HL-60 (cell line): ENCODE data around the gene GSK3B.

Experiments
- DNase-seq, 2 experiments: peaks; one replicate each; pipeline ENCODE4 v3.0.0-alpha.2; 2010 to 2020; ENCODE audit warnings: low read depth in 1 of 2, low spot score in 1 of 2
- H3K27ac ChIP-seq: fragments of 250-450 bp; sonication (Bioruptor Pico); replicated peaks from 2 replicates; pipeline ENCODE4 v1.5.1; 2020; ENCODE audit warnings: mild to moderate bottlenecking, moderate library complexity
- H3K27me3 ChIP-seq: fragments of 250-450 bp; sonication (Bioruptor Pico); 2 replicates; pipeline ENCODE4 v1.5.1; 2021; ENCODE audit warnings: mild to moderate bottlenecking, moderate library complexity; ENCODE audit not compliant: insufficient read depth, poor library complexity, severe bottlenecking
- H3K4me3 ChIP-seq: replicated peaks from 2 replicates; pipeline ENCODE4 v1.5.1; 2011; ENCODE audit warnings: mild to moderate bottlenecking, control low read depth, low read length; ENCODE audit not compliant: insufficient read depth
- GABPA ChIP-seq: IDR thresholded peaks from 2 replicates; pipeline ENCODE4 v1.6.1; 2012; ENCODE audit warnings: low read depth
- POLR2AphosphoS5 ChIP-seq: IDR thresholded peaks from 2 replicates; pipeline ENCODE4 v1.6.1; 2012; ENCODE audit warnings: low read depth
- SPI1 ChIP-seq: IDR thresholded peaks from 2 replicates; pipeline ENCODE4 v1.6.1; 2012; ENCODE audit warnings: low read depth, mild to moderate bottlenecking, borderline replicate concordance
- TF ChIP-seq, protein P1 (sequence below): IDR thresholded peaks from one replicate; pipeline ENCODE4 v1.5.1; 2011; ENCODE audit warnings: low read length, control low read depth, inconsistent platforms; ENCODE audit not compliant: insufficient read depth
- TF ChIP-seq, protein P2 (sequence below): IDR thresholded peaks from 2 replicates; pipeline ENCODE4 v1.6.1; 2012; ENCODE audit warnings: low read depth; ENCODE audit not compliant: insufficient replicate concordance

The GSK3B gene

DNA sequence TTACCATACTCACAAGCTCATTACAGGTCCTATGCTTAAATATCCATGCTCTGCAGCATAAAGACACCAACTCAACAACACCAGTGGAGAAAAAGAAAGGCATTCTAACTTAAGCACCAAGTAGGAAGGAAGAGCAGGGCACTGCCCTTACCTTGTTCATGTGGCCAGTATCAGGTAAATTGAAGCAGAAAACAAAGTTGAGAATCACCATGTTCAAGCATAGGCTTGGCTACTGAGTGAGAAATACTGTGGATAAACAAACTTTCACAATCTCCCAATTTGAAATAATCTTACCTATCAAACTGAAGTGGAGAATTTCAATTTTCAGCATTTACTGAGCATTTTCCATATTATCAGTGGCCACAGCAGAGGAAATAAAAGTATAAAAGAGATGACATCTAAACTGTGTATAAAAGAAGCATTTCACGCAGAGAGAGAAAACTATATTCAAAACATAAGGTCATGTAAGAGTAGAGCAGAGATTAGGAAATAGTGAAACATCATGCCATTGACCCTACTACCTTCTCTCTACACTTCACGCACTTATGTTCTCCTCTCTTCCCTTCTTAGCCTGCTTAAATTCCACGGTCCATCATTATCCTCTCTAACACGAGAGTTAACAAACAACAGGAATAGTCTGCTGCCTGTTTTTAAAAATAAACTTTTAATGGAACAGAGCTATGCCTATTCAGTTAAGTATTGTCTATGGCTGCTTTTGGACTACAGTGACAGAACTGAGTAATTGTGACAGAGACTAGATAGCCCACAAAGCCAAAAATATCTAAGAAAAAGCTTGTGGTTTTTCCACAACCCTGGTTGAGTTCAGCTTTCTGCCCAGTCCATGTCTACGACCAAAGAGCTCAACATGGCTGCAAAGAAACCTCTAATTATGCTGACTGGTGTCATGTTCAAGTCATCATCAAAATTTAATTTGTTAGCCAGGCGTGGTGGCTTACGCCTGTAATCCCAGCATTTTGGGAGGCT is 169.8 kb downstream of the GSK3B start:
- no peak overlapping the region for H3K27ac ChIP-seq
- TF ChIP-seq GABPA (no peak), POLR2AphosphoS5 (no peak), SPI1 (no peak)
- TF ChIP-seq, protein P1, sequence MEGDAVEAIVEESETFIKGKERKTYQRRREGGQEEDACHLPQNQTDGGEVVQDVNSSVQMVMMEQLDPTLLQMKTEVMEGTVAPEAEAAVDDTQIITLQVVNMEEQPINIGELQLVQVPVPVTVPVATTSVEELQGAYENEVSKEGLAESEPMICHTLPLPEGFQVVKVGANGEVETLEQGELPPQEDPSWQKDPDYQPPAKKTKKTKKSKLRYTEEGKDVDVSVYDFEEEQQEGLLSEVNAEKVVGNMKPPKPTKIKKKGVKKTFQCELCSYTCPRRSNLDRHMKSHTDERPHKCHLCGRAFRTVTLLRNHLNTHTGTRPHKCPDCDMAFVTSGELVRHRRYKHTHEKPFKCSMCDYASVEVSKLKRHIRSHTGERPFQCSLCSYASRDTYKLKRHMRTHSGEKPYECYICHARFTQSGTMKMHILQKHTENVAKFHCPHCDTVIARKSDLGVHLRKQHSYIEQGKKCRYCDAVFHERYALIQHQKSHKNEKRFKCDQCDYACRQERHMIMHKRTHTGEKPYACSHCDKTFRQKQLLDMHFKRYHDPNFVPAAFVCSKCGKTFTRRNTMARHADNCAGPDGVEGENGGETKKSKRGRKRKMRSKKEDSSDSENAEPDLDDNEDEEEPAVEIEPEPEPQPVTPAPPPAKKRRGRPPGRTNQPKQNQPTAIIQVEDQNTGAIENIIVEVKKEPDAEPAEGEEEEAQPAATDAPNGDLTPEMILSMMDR, result no peak
- TF ChIP-seq, protein P2, sequence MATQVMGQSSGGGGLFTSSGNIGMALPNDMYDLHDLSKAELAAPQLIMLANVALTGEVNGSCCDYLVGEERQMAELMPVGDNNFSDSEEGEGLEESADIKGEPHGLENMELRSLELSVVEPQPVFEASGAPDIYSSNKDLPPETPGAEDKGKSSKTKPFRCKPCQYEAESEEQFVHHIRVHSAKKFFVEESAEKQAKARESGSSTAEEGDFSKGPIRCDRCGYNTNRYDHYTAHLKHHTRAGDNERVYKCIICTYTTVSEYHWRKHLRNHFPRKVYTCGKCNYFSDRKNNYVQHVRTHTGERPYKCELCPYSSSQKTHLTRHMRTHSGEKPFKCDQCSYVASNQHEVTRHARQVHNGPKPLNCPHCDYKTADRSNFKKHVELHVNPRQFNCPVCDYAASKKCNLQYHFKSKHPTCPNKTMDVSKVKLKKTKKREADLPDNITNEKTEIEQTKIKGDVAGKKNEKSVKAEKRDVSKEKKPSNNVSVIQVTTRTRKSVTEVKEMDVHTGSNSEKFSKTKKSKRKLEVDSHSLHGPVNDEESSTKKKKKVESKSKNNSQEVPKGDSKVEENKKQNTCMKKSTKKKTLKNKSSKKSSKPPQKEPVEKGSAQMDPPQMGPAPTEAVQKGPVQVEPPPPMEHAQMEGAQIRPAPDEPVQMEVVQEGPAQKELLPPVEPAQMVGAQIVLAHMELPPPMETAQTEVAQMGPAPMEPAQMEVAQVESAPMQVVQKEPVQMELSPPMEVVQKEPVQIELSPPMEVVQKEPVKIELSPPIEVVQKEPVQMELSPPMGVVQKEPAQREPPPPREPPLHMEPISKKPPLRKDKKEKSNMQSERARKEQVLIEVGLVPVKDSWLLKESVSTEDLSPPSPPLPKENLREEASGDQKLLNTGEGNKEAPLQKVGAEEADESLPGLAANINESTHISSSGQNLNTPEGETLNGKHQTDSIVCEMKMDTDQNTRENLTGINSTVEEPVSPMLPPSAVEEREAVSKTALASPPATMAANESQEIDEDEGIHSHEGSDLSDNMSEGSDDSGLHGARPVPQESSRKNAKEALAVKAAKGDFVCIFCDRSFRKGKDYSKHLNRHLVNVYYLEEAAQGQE, result no peak
- H3K27me3 ChIP-seq, result no peaks in the 10 kb centered on the region
- no peak overlapping the region for H3K4me3 ChIP-seq
- no peak for DNase-seq

DNA sequence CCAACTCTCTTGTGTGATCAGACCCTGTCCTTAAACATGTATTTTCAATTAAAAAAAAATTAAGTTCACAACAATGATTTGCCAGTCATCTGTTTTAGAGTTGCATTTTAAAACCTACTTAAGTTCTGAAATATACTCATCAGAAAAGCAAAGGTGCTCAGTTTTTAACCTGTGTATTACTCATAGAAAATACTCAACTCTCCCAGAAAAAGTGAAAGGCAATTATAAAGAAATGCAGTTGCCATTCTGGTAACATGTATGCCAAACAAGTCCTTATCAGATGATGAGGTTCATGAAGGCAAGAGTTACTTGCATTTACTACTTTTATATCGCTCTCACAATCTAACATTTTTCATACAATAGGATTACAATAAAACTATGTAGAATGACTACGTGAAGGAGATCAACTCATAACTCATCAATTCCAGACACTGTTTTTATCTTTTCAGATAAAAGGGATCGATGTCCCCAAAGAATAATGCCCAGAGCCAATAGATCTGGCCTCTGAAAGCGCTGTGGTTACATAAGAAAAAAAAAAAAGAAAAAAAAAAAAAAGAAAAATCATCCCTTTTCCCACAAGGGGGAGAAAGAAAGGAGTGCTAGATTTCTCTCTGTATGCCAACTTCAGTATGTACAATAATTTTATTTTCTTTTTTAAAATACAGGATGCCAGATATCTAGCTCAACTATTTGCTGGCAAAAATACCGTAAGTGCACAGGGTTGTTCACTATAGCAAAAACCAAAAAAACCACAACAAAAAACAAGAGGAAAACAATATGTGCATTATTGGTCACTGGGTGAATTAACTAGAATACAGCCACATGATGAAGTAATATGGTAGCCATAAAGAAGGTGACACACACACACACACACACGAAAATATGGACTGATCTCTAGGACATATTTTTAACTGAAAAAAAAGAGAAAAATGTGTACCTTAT is 175.0 kb downstream of the GSK3B start:
- TF ChIP-seq, protein P2, result no peak
- TF ChIP-seq, protein P1, result no peak
- no peak for TF ChIP-seq SPI1
- no peak for TF ChIP-seq GABPA
- no peak for TF ChIP-seq POLR2AphosphoS5

DNA sequence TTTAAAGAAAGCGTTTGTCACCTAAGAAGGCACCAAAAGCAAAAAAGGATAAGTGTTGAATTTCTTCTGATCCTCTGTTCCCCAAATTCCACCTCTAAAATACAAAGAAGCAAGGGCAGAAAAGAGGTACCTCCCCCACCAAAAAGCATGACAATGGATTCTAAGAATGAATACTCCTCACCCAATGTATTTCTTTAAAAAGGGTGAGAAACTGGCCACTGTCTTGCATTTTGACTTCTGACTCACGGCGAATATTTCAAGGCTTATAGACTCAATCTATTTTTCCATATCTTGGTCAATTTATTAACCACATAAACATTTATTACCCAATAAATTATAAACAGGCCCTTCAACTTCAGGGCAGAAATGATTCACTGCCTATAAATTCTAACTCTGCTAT is 181.2 kb downstream of the GSK3B start:
- Histone ChIP-seq H3K27me3 (no peaks in the 10 kb centered on the region), H3K27ac (no peak overlapping the region), H3K4me3 (no peak overlapping the region)
- TF ChIP-seq SPI1 (no peak), GABPA (no peak), POLR2AphosphoS5 (no peak)
- TF ChIP-seq, protein P2, result no peak
- TF ChIP-seq, protein P1, result no peak
- DNase-seq, result no peak

More for the DNA sequence above, 175.0 kb downstream of the GSK3B start:
- no peak overlapping the region for H3K27ac ChIP-seq
- no peak for DNase-seq
- no peak overlapping the region for H3K4me3 ChIP-seq
- no peaks in the 10 kb centered on the region for H3K27me3 ChIP-seq
